Muscle layer of colon (tissue), 2 donors: ENCODE data around the gene C5AR2.

Source experiments
- H3K27ac ChIP-seq: one replicate; pipeline ENCODE4 v1.7.0; 2013; ENCODE audit warnings: low read depth, mild to moderate bottlenecking, low read length, moderate library complexity
- H3K27me3 ChIP-seq, 2 donors: one replicate each; pipeline ENCODE4 v1.7.0; 2013; ENCODE audit warnings: low read length in 2 of 2, mild to moderate bottlenecking in 2 of 2; ENCODE audit not compliant: insufficient read depth in 2 of 2, control insufficient read depth in 1 of 2
- H3K36me3 ChIP-seq: one replicate; pipeline ENCODE4 v1.7.0; 2013; ENCODE audit warnings: mild to moderate bottlenecking, low read length; ENCODE audit not compliant: insufficient read depth
- H3K4me1 ChIP-seq: one replicate; pipeline ENCODE4 v1.7.0; 2013; ENCODE audit warnings: mild to moderate bottlenecking, low read length; ENCODE audit not compliant: insufficient read depth
- H3K4me3 ChIP-seq, 2 donors: one replicate each; pipeline ENCODE4 v1.7.0; 2013; ENCODE audit warnings: low read length in 2 of 2, low read depth in 1 of 2, mild to moderate bottlenecking in 1 of 2, moderate library complexity in 1 of 2
- H3K9ac ChIP-seq: one replicate; pipeline ENCODE4 v1.7.0; 2013; ENCODE audit warnings: low read length
- H3K9me3 ChIP-seq: one replicate; pipeline ENCODE4 v1.7.0; 2013; ENCODE audit warnings: mild to moderate bottlenecking, low read length
- donor health status: abdominal sarcoma.
- donor health status: Adenocarcinoma of cecum.

The C5AR2 gene

GRCh38 chr19:47391510-47392223 lies 59.7 kb downstream of the C5AR2 start:
- Histone ChIP-seq H3K9me3 (no peaks in the 10 kb centered on the region), H3K27ac (no peak overlapping the region), H3K4me1 (no peaks in the 10 kb centered on the region), H3K36me3 (no peaks in the 10 kb centered on the region), H3K9ac (no peak overlapping the region), H3K27me3 (peaks cover 0 to 4% of the 10 kb centered on the region in 2 donors), H3K4me3 (no peak overlapping the region)
